ENCODE data around the gene ATP6V0A4.

GRCh38 chr7:138750473-138750872 is 47.5 kb downstream of the ATP6V0A4 start:
- TF ChIP-seq EZH2phosphoT487 (IDR thresholded peaks at IDR 0.05; ENCODE audit: insufficient read depth, low read depth) (no peak), EZH2 (IDR thresholded peaks at IDR 0.05; ENCODE audit: insufficient read depth, poor library complexity, severe bottlenecking) (no peak)

Measured in GM23248 (cell line).